MM.1S (cell line): Measurements from ENCODE around the gene ZNF85.

ENCODE experiments used
- EZH2phosphoT487 ChIP-seq: fragments of 300-600 bp; sonication (generic); IDR thresholded peaks from 2 replicates; pipeline ENCODE4 v1.6.1; 2018; ENCODE audit warnings: antibody characterized with exemption, low read length
- TF ChIP-seq, protein P1 (sequence below): fragments of 300-600 bp; sonication (generic); IDR thresholded peaks from 2 replicates; pipeline ENCODE4 v1.5.1; 2016; ENCODE audit warnings: antibody characterized with exemption, low read length, mixed read lengths

GRCh38 chr19:20925481-20925880 is 2.4 kb downstream of the ZNF85 start:
- TF ChIP-seq, protein P1, sequence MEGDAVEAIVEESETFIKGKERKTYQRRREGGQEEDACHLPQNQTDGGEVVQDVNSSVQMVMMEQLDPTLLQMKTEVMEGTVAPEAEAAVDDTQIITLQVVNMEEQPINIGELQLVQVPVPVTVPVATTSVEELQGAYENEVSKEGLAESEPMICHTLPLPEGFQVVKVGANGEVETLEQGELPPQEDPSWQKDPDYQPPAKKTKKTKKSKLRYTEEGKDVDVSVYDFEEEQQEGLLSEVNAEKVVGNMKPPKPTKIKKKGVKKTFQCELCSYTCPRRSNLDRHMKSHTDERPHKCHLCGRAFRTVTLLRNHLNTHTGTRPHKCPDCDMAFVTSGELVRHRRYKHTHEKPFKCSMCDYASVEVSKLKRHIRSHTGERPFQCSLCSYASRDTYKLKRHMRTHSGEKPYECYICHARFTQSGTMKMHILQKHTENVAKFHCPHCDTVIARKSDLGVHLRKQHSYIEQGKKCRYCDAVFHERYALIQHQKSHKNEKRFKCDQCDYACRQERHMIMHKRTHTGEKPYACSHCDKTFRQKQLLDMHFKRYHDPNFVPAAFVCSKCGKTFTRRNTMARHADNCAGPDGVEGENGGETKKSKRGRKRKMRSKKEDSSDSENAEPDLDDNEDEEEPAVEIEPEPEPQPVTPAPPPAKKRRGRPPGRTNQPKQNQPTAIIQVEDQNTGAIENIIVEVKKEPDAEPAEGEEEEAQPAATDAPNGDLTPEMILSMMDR, result no peak
- TF ChIP-seq EZH2phosphoT487, result no peak
